ENCODE data around the gene COPS2. TPM values are rescaled to one million over a fixed set of nuclear protein-coding genes. Genes with fewer than 3 reads are reported as not detected.
"Not testable (repeated sequence)": the region's sequence is repeated elsewhere in the genome, so short reads cannot be mapped to it uniquely, and the experiment has no call there.

The COPS2 gene
- total and polyA plus RNA-seq, 2 donors (not counting 1 experiment from before 2014, with no cell fraction given), result 92.2 to 98.1 TPM

- H4K20me1 ChIP-seq (ENCODE audit: control insufficient read depth, extremely low read depth, insufficient read depth, low read length), result no peaks in the 10 kb centered on the region
- H3K79me2 ChIP-seq (ENCODE audit: control insufficient read depth, insufficient read depth, low read length), result peaks cover 18% of the 10 kb centered on the region
These were observed 32.3 kb upstream of the COPS2 start for GRCh38 chr15:49187549-49188245.

GRCh38 chr15:49185473-49185872, 30.1 kb upstream of the COPS2 start:
- H3K79me2 ChIP-seq (ENCODE audit: control insufficient read depth, insufficient read depth, low read length), result peaks cover 20% of the 10 kb centered on the region
- H3K4me1 ChIP-seq (ENCODE audit: control insufficient read depth, extremely low read depth, insufficient read depth, low read length), result peaks cover 3% of the 10 kb centered on the region
- TF ChIP-seq, protein P1, sequence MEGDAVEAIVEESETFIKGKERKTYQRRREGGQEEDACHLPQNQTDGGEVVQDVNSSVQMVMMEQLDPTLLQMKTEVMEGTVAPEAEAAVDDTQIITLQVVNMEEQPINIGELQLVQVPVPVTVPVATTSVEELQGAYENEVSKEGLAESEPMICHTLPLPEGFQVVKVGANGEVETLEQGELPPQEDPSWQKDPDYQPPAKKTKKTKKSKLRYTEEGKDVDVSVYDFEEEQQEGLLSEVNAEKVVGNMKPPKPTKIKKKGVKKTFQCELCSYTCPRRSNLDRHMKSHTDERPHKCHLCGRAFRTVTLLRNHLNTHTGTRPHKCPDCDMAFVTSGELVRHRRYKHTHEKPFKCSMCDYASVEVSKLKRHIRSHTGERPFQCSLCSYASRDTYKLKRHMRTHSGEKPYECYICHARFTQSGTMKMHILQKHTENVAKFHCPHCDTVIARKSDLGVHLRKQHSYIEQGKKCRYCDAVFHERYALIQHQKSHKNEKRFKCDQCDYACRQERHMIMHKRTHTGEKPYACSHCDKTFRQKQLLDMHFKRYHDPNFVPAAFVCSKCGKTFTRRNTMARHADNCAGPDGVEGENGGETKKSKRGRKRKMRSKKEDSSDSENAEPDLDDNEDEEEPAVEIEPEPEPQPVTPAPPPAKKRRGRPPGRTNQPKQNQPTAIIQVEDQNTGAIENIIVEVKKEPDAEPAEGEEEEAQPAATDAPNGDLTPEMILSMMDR (conservative IDR thresholded peaks at IDR 0.05 in 1 of 2, IDR thresholded peaks at IDR 0.05 in 1 of 2; ENCODE audit: low read depth in 1 of 2, low read length in 2 of 2), result no peak
- no peak for TF ChIP-seq EZH2 (IDR thresholded peaks at IDR 0.05; ENCODE audit: low read length, missing control alignments)
- H4K20me1 ChIP-seq (ENCODE audit: control insufficient read depth, extremely low read depth, insufficient read depth, low read length), result no peaks in the 10 kb centered on the region
- H3K36me3 ChIP-seq (ENCODE audit: control insufficient read depth, insufficient read depth, low read length), result no peaks in the 10 kb centered on the region
- no peak for DNase-seq (ENCODE audit: low read depth in 2 of 2)
- no peak overlapping the region for H3K4me3 ChIP-seq (replicated peaks in 1 of 4; ENCODE audit: control extremely low read depth in 1 of 4, insufficient read depth in 1 of 4, low read depth in 3 of 4, low read length in 4 of 4)
- no peaks in the 10 kb centered on the region for H3K9me3 ChIP-seq (ENCODE audit: control insufficient read depth, insufficient read depth, low read depth, low read length)
- no peak overlapping the region for H3K9ac ChIP-seq (ENCODE audit: insufficient read depth, low read length)
- H3K4me2 ChIP-seq (ENCODE audit: extremely low read depth, insufficient read depth, low read length), result no peak overlapping the region
- H3K27ac ChIP-seq (ENCODE audit: insufficient read depth, low read length), result no peak overlapping the region
- H2AFZ ChIP-seq (ENCODE audit: low read length), result no peak overlapping the region
- H3K27me3 ChIP-seq (ENCODE audit: control insufficient read depth, insufficient read depth, low read length), result no peaks in the 10 kb centered on the region

More at GRCh38 chr15:49187549-49188245, 32.3 kb upstream of the COPS2 start:
- Histone ChIP-seq H3K27me3 (ENCODE audit: control insufficient read depth, insufficient read depth, low read length) (no peaks in the 10 kb centered on the region), H2AFZ (ENCODE audit: low read length) (no peak overlapping the region), H3K9me3 (ENCODE audit: control insufficient read depth, insufficient read depth, low read depth, low read length) (no peaks in the 10 kb centered on the region), H3K9ac (ENCODE audit: insufficient read depth, low read length) (no peak overlapping the region), H3K4me3 (replicated peaks in 1 of 4; ENCODE audit: control extremely low read depth in 1 of 4, insufficient read depth in 1 of 4, low read depth in 3 of 4, low read length in 4 of 4) (no peak overlapping the region), H3K36me3 (ENCODE audit: control insufficient read depth, insufficient read depth, low read length) (no peaks in the 10 kb centered on the region), H3K4me2 (ENCODE audit: extremely low read depth, insufficient read depth, low read length) (no peak overlapping the region), H3K4me1 (ENCODE audit: control insufficient read depth, extremely low read depth, insufficient read depth, low read length) (peaks cover 3% of the 10 kb centered on the region), H3K27ac (ENCODE audit: insufficient read depth, low read length) (peak overlapping the region; percentile 14)
- no peak for TF ChIP-seq EZH2 (IDR thresholded peaks at IDR 0.05; ENCODE audit: low read length, missing control alignments)
- TF ChIP-seq, protein P1 (conservative IDR thresholded peaks at IDR 0.05 in 1 of 2, IDR thresholded peaks at IDR 0.05 in 1 of 2; ENCODE audit: low read depth in 1 of 2, low read length in 2 of 2), result no peak
- peak; percentile 12 to 43 for DNase-seq (ENCODE audit: low read depth in 2 of 2)

- H4K20me1 ChIP-seq (ENCODE audit: control insufficient read depth, extremely low read depth, insufficient read depth, low read length); H3K36me3 ChIP-seq (ENCODE audit: control insufficient read depth, insufficient read depth, low read length); H3K9me3 ChIP-seq (ENCODE audit: control insufficient read depth, insufficient read depth, low read depth, low read length); H3K27me3 ChIP-seq (ENCODE audit: control insufficient read depth, insufficient read depth, low read length); DNase-seq (ENCODE audit: low read depth in 2 of 2); H3K9ac ChIP-seq (ENCODE audit: insufficient read depth, low read length); H3K27ac ChIP-seq (ENCODE audit: insufficient read depth, low read length); H3K4me1 ChIP-seq (ENCODE audit: control insufficient read depth, extremely low read depth, insufficient read depth, low read length); H2AFZ ChIP-seq (ENCODE audit: low read length); H3K4me3 ChIP-seq (replicated peaks in 1 of 4; ENCODE audit: control extremely low read depth in 1 of 4, insufficient read depth in 1 of 4, low read depth in 3 of 4, low read length in 4 of 4); H3K4me2 ChIP-seq (ENCODE audit: extremely low read depth, insufficient read depth, low read length): not testable (repeated sequence)
- peaks cover 17% of the 10 kb centered on the region for H3K79me2 ChIP-seq (ENCODE audit: control insufficient read depth, insufficient read depth, low read length)
These were observed 28.3 kb upstream of the COPS2 start for GRCh38 chr15:49183741-49184140.
